HepG2 (cell line): ENCODE measurements around the gene GABBR2. TPM values are rescaled to one million over a fixed set of nuclear protein-coding genes. Genes with fewer than 3 reads are reported as not detected.

Source experiments
- ATAC-seq: fragments of 200-7000 bp; cut with Tn5 transposase; 3 replicates; pipeline ENCODE4 v1.9.1; 2020; ENCODE audit warnings: mild to moderate bottlenecking, moderate library complexity
- BruUV-seq: library from RNA; stranded (reverse); fragments of 400-500 nt; replicated peaks from 2 replicates; lab custom pipeline; 2021; lab: Mats Ljungman, UMichigan
- CTCF ChIA-PET: fragments of 300-600 bp; formaldehyde crosslinking; extraction: SDS; loops from one replicate; lab custom pipeline; 2021; ENCODE audit warnings: low total read pairs, inconsistent platforms, low intra/inter-chr PET ratio; lab: Yijun Ruan, JAX
- POLR2A ChIA-PET: fragments of 350-600 bp; sonication (Branson Sonifier 250); formaldehyde crosslinking; loops from one replicate; lab custom pipeline; 2020; ENCODE audit warnings: antibody characterized with exemption, inconsistent platforms; lab: Yijun Ruan, JAX
- DNase-seq: peaks from one replicate; pipeline ENCODE4 v3.0.0-alpha.2; 2015; ENCODE audit warnings: low spot score
- FAIRE-seq: peaks from 3 replicates; lab custom pipeline; 2011; peaks lifted over from hg19 to GRCh38; lab: Jason Lieb, UNC
- H2AFZ ChIP-seq: one replicate; pipeline ENCODE4 v1.6.1; 2011; ENCODE audit warnings: low read length, inconsistent platforms
- H3K27ac ChIP-seq: fragments of 300-600 bp; 3 replicates; pipeline ENCODE4 v1.8.0; 2011; ENCODE audit warnings: mixed run types, mild to moderate bottlenecking, mixed read lengths, low read length, inconsistent platforms; ENCODE audit not compliant: insufficient read depth; ENCODE audit errors: extremely low read length
- H3K27me3 ChIP-seq, 2 experiments: fragments of 200-600 bp in 1 of 2; 2 replicates in 1 of 2; 3 replicates in 1 of 2; pipeline versions ENCODE4 v1.6.0 to v1.8.0; 2011; ENCODE audit warnings: low read length in 2 of 2, mild to moderate bottlenecking in 2 of 2, moderate library complexity in 2 of 2, inconsistent platforms in 1 of 2; ENCODE audit not compliant: insufficient read depth in 2 of 2, control insufficient read depth in 1 of 2
- H3K36me3 ChIP-seq, 2 experiments: fragments of 200-600 bp in 1 of 2; replicated peaks in 1 of 2; 2 replicates in 1 of 2; 3 replicates in 1 of 2; pipeline versions ENCODE4 v1.5.1 to v1.8.0; 2011; ENCODE audit warnings: low read length in 2 of 2, inconsistent platforms in 1 of 2; ENCODE audit not compliant: insufficient read depth in 2 of 2, control insufficient read depth in 1 of 2
- H3K4me1 ChIP-seq: 2 replicates; pipeline ENCODE4 v1.5.1; 2012; ENCODE audit warnings: low read length, inconsistent platforms; ENCODE audit not compliant: insufficient read depth
- H3K4me2 ChIP-seq: 2 replicates; pipeline ENCODE4 v1.6.0; 2011; ENCODE audit warnings: low read depth, low read length, inconsistent platforms
- H3K4me3 ChIP-seq, 3 experiments: fragments of 200-600 bp in 1 of 3; sonication (generic), shearing (Covaris generic) in 1 of 3; replicated peaks in 1 of 3; 2 replicates each; pipeline ENCODE4 v1.5.1; 2011 to 2016; ENCODE audit warnings: low read length in 3 of 3, inconsistent platforms in 2 of 3, low read depth in 2 of 3, mild to moderate bottlenecking in 2 of 3, control low read depth in 1 of 3, mixed read lengths in 1 of 3; ENCODE audit not compliant: insufficient read depth in 1 of 3
- H3K79me2 ChIP-seq: one replicate; pipeline ENCODE4 v1.6.1; 2011; ENCODE audit warnings: low read length, inconsistent platforms; ENCODE audit not compliant: insufficient read depth
- H3K9ac ChIP-seq: 2 replicates; pipeline ENCODE4 v1.6.0; 2011; ENCODE audit warnings: mild to moderate bottlenecking, low read depth, low read length, inconsistent platforms; ENCODE audit not compliant: insufficient read depth
- H3K9me3 ChIP-seq: 2 replicates; pipeline ENCODE4 v1.5.1; 2012; ENCODE audit warnings: mild to moderate bottlenecking, low read length
- H4K20me1 ChIP-seq: 2 replicates; pipeline ENCODE4 v1.6.0; 2011; ENCODE audit warnings: inconsistent platforms, mild to moderate bottlenecking, low read length, moderate library complexity; ENCODE audit not compliant: insufficient read depth
- BCLAF1 ChIP-seq: fragments of 450-650 bp; IDR thresholded peaks from 2 replicates; pipeline ENCODE4 v1.6.1; 2017; ENCODE audit warnings: mild to moderate bottlenecking
- CBX5 ChIP-seq: sonication (generic); formaldehyde crosslinking; IDR thresholded peaks from 2 replicates; pipeline ENCODE4 v1.4.0; 2020; ENCODE audit warnings: missing genetic modification reagents, borderline replicate concordance
- MAFF ChIP-seq: IDR thresholded peaks from 2 replicates; pipeline ENCODE4 v1.6.1; 2011; ENCODE audit warnings: low read depth, low read length, improper control_type of control experiment
- MAFK ChIP-seq, 2 experiments: IDR thresholded peaks in 1 of 2; conservative IDR thresholded peaks in 1 of 2; 2 replicates each; pipeline ENCODE4 v1.6.1; 2011; ENCODE audit warnings: improper control_type of control experiment in 2 of 2, low read length in 2 of 2
- RBAK ChIP-seq: sonication (generic); formaldehyde crosslinking; IDR thresholded peaks from 2 replicates; pipeline ENCODE4 v1.5.1; 2020; ENCODE audit warnings: mild to moderate bottlenecking, missing genetic modification reagents
- SUZ12 ChIP-seq: fragments of 150-350 bp; IDR thresholded peaks from 2 replicates; pipeline ENCODE4 v1.6.1; 2014; ENCODE audit warnings: low read depth, low read length
- TBX3 ChIP-seq: fragments of 450-650 bp; IDR thresholded peaks from 2 replicates; pipeline ENCODE4 v1.6.1; 2017; ENCODE audit warnings: antibody characterized with exemption, mild to moderate bottlenecking, inconsistent platforms, borderline replicate concordance
- ZBTB21 ChIP-seq: sonication (generic); formaldehyde crosslinking; IDR thresholded peaks from 2 replicates; pipeline ENCODE4 v1.4.0; 2020; ENCODE audit warnings: missing genetic modification reagents
- ZNF563 ChIP-seq: sonication (generic); formaldehyde crosslinking; IDR thresholded peaks from 2 replicates; pipeline ENCODE4 v1.8.0; 2022; ENCODE audit warnings: mild to moderate bottlenecking, moderate library complexity, missing genetic modification reagents
- ZNF776 ChIP-seq: sonication (generic); formaldehyde crosslinking; IDR thresholded peaks from 2 replicates; pipeline ENCODE4 v1.4.0; 2020; ENCODE audit warnings: mild to moderate bottlenecking, missing genetic modification reagents
- WGBS: methylation state at CpG from one replicate; pipeline ENCODE4 v1.1.6; 2017; ENCODE audit warnings: low lambda C conversion rate; 5-methylcytosine and 5-hydroxymethylcytosine counted together
- in situ Hi-C: cut with HindIII; loops from 2 replicates; pipeline ENCODE4 v1.10.0; 2017; ENCODE audit warnings: low pct_unique_long_range_greater_than_20kb; ENCODE audit not compliant: extremely low pct_ligation_motif_present
- intact Hi-C: fragments of 100-400 bp; cut with micrococcal nuclease; formaldehyde crosslinking; loops from one replicate; pipeline ENCODE4 v1.10.0; 2022; ENCODE audit not compliant: unreplicated experiment
- polyA plus RNA-seq, 8 experiments: library from polyadenylated mRNA; depleted of rRNA in 3 of 8; stranded (reverse) in 7 of 8; unstranded in 1 of 8; fragments of >200 nt; fragmentation: Illumina TruSeq in 4 of 8; extraction: Trizol in 4 of 8; gene quantifications; 2 replicates each; pipeline versions ENCODE4 v1.2.1 to v1.2.3, GENCODE V29; 2011 to 2016; ENCODE audit warnings: low read depth in 4 of 8, missing spikeins in 1 of 8, mixed read lengths in 1 of 8; ENCODE audit not compliant: insufficient read depth in 1 of 8
- total RNA-seq, 5 experiments: library from RNA; depleted of rRNA; stranded (reverse); fragments of >200 nt; fragmentation: Illumina TruSeq; extraction: Trizol; gene quantifications; 2 replicates each; pipeline ENCODE4 v1.2.3, GENCODE V29; 2016; ENCODE audit warnings: low read depth in 1 of 5
- TF ChIP-seq, protein P1 (sequence below): sonication (generic); formaldehyde crosslinking; IDR thresholded peaks from 2 replicates; pipeline ENCODE4 v1.5.0; 2020; ENCODE audit warnings: missing genetic modification reagents, mild to moderate bottlenecking, borderline replicate concordance

GABBR2 gene
- total and polyA plus RNA-seq, 2 of the 13 experiments (the other 11 are each of a cell fraction or from before 2014, with no cell fraction given) = 0.02 TPM; not detected in 1

- no peak for FAIRE-seq
- Histone ChIP-seq H3K36me3 (no peaks in the 10 kb centered on the region), H3K79me2 (no peaks in the 10 kb centered on the region), H3K4me2 (no peak overlapping the region), H2AFZ (no peak overlapping the region), H3K9ac (no peak overlapping the region), H4K20me1 (no peaks in the 10 kb centered on the region; the same call in 1 of the 2 replicates), H3K4me1 (peaks cover 8% of the 10 kb centered on the region; the same call in 1 of the 2 replicates), H3K9me3 (no peaks in the 10 kb centered on the region), H3K27me3 (no peaks in the 10 kb centered on the region), H3K4me3 (no peak overlapping the region), H3K27ac (no peak overlapping the region)
- ChIA-PET CTCF (no interaction called here), POLR2A (no interaction called here)
- no peak for DNase-seq
- WGBS = 8% methylated on average over 3 of the region's 3 CpGs
- no peak for ATAC-seq
- no TSS peak for BruUV-seq
- TF ChIP-seq SUZ12 (no peak), MAFK (conservative IDR thresholded peaks at IDR 0.05 in 1 of 2, IDR thresholded peaks at IDR 0.05 in 1 of 2; ENCODE audit: low read length in 2 of 2) (peak; percentile 73 to 84), TBX3 (no peak), BCLAF1 (no peak), MAFF (peak; percentile 72), ZNF563 (CRISPR knock-in tag) (no peak), ZBTB21 (CRISPR knock-in tag) (no peak), CBX5 (no peak), ZNF776 (CRISPR knock-in tag) (no peak), RBAK (CRISPR knock-in tag) (no peak)
- TF ChIP-seq, protein P1, sequence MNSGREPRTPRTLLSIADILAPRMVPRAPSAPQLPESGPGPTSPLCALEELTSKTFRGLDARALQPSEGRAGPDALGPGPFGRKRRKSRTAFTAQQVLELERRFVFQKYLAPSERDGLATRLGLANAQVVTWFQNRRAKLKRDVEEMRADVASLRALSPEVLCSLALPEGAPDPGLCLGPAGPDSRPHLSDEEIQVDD (CRISPR knock-in tag) = no peak
- intact Hi-C loops = no loop called here
- in situ Hi-C loops = no loop called here
These were observed 117.0 kb downstream of the GABBR2 start for GRCh38 chr9:98591696-98592095.
